ENCODE measurements around the gene ZNF333.

ZNF333 gene

GRCh38 chr19:14677464-14677863 is 12.4 kb upstream of the ZNF333 start:
- Mint-ChIP-seq H3K4me3 (no peak overlapping the region), H3K9me3 (peaks cover 4% of the 10 kb centered on the region), H3K36me3 (no peaks in the 10 kb centered on the region), H3K4me1 (peaks cover 14% of the 10 kb centered on the region), H3K27ac (no peak overlapping the region), H3K27me3 (no peaks in the 10 kb centered on the region)
- ATAC-seq: no peak

DNA sequence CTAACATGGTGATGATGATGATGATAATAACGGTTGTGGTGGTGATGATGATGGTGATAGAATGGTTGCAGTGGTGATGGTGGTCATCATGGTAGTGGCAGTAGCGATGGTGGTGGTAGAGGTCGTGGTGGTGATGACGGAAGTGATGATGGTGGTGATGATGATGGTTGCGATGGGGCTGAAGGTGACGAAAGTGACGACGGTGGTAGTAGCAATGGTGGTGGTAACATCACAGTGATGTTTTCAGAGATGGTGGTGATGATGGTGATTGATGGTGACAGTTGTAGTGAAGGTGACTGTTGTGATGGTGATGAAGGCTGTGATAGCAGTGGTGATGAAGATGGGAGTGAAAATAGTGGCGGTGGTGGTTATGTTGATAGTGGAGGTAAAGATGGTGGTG is 11.6 kb upstream of the ZNF333 start:
- H3K36me3 Mint-ChIP-seq: no peaks in the 10 kb centered on the region
- peaks cover 4% of the 10 kb centered on the region for H3K9me3 Mint-ChIP-seq
- H3K27me3 Mint-ChIP-seq: no peaks in the 10 kb centered on the region

DNA sequence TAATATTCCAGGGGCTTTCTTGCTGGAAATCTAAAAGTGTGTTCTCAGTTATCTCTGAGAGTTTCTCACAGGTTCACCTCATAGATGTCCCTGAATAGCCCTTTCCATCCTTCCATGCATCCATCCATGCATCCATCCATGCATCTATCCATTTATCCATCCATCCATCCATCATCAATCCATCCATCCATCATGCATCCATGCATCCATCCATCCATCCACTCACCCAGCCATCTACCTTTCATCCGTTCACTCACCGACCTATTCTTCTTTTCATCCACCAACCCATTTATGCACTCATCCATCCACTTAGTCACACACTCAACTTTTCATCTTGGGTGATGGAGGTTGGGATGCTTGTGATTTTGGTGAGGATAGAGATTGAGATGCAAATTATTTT is 7.8 kb upstream of the ZNF333 start:
- Mint-ChIP-seq H3K27me3 (no peaks in the 10 kb centered on the region), H3K36me3 (no peaks in the 10 kb centered on the region), H3K4me1 (peaks cover 15% of the 10 kb centered on the region), H3K4me3 (no peak overlapping the region), H3K27ac (no peak overlapping the region), H3K9me3 (peaks cover 4% of the 10 kb centered on the region)
- ATAC-seq: no peak

More for the DNA sequence above, 11.6 kb upstream of the ZNF333 start:
- ATAC-seq: no peak
- peaks cover 15% of the 10 kb centered on the region for H3K4me1 Mint-ChIP-seq
- no peak overlapping the region for H3K27ac Mint-ChIP-seq
- H3K4me3 Mint-ChIP-seq: no peak overlapping the region

GRCh38 chr19:14683439-14683838 is 6.4 kb upstream of the ZNF333 start:
- H3K4me1 Mint-ChIP-seq: peaks cover 15% of the 10 kb centered on the region
- H3K27ac Mint-ChIP-seq: no peak overlapping the region
- no peak overlapping the region for H3K4me3 Mint-ChIP-seq
- H3K27me3 Mint-ChIP-seq: no peaks in the 10 kb centered on the region
- H3K9me3 Mint-ChIP-seq: peaks cover 4% of the 10 kb centered on the region
- H3K36me3 Mint-ChIP-seq: no peaks in the 10 kb centered on the region
- ATAC-seq: no peak

DNA sequence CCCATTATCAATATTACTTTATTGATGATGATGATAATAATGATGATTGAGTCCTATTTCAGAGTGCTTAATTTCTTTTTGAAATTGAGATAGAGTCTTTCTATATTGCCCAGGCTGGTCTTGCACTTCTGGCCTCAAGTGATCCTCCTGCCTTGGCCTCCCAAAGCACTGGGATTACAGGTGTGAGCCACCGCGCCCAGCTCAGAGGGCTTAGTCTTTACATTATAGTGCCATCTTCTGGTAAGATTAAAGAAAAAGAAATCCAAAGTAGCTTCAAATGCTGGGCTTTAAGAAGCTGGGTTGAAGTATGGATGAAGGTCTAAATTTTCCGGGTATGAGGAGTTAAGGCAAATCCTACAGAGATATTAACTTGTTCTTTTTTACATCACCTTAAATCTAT is 3.4 kb upstream of the ZNF333 start:
- Mint-ChIP-seq H3K4me1 (peaks cover 32% of the 10 kb centered on the region), H3K27me3 (no peaks in the 10 kb centered on the region), H3K4me3 (no peak overlapping the region), H3K9me3 (peaks cover 4% of the 10 kb centered on the region), H3K27ac (no peak overlapping the region), H3K36me3 (no peaks in the 10 kb centered on the region)
- no peak for ATAC-seq

- Mint-ChIP-seq H3K4me1 (peaks cover 7% of the 10 kb centered on the region), H3K36me3 (peaks cover 44% of the 10 kb centered on the region), H3K9me3 (no peaks in the 10 kb centered on the region)
Observed at GRCh38 chr19:14694641-14695266, 4.9 kb downstream of the ZNF333 start.

GRCh38 chr19:14695471-14695870 is 5.6 kb downstream of the ZNF333 start:
- no peak overlapping the region for H3K27ac Mint-ChIP-seq
- H3K27me3 Mint-ChIP-seq: no peaks in the 10 kb centered on the region
- H3K4me3 Mint-ChIP-seq: no peak overlapping the region
- no peaks in the 10 kb centered on the region for H3K9me3 Mint-ChIP-seq
- H3K36me3 Mint-ChIP-seq: peaks cover 51% of the 10 kb centered on the region
- H3K4me1 Mint-ChIP-seq: peaks cover 5% of the 10 kb centered on the region
- ATAC-seq: no peak

More at GRCh38 chr19:14694641-14695266, 4.9 kb downstream of the ZNF333 start:
- Mint-ChIP-seq H3K4me3 (no peak overlapping the region), H3K27me3 (no peaks in the 10 kb centered on the region), H3K27ac (no peak overlapping the region)
- ATAC-seq: no peak

- H3K27ac Mint-ChIP-seq: no peak overlapping the region
- ATAC-seq: no peak
- H3K9me3 Mint-ChIP-seq: no peaks in the 10 kb centered on the region
- no peak overlapping the region for H3K4me3 Mint-ChIP-seq
- no peaks in the 10 kb centered on the region for H3K4me1 Mint-ChIP-seq
- H3K27me3 Mint-ChIP-seq: no peaks in the 10 kb centered on the region
- H3K36me3 Mint-ChIP-seq: peaks cover 88% of the 10 kb centered on the region
Observed at GRCh38 chr19:14699641-14700040, 9.8 kb downstream of the ZNF333 start.

DNA sequence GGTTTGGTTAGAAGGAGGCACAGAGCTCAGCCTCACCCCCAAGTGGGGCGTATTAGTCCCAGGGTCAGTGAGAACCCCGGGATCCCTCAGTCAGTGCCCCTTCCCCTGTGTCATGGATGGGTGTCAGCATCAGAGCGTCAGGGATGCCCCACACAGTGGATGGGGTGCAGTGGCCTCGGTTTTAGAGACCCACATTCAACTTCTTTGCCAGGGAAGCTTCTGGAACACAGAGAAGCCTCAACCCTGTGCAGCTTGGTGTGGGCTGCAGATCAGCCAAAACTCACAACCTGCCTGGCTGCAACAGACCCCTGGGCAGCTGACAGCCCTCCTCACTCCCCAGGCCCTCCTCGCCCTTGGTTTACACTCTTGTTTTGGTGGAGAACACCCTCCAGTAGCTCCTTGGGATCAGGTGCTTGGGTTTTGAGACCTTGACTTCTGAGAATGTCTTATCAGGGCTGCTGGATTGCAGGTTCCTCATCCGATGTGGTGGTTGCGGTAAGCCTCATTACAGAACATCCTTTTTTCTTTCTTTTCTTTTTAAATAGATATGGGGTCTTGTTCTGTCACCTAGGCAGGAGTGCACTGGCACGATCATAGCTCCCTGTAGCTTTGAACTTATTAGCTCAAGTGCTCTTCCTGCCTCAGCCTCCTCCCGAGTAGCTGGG is 11.0 kb downstream of the ZNF333 start:
- Mint-ChIP-seq H3K27me3 (no peaks in the 10 kb centered on the region), H3K4me3 (no peak overlapping the region), H3K36me3 (peaks cover 87% of the 10 kb centered on the region), H3K9me3 (no peaks in the 10 kb centered on the region), H3K27ac (no peak overlapping the region), H3K4me1 (no peaks in the 10 kb centered on the region)
- no peak for ATAC-seq

GRCh38 chr19:14703833-14704232 is 14.0 kb downstream of the ZNF333 start:
- Mint-ChIP-seq H3K9me3 (no peaks in the 10 kb centered on the region), H3K27ac (no peak overlapping the region), H3K36me3 (peaks cover 87% of the 10 kb centered on the region), H3K27me3 (no peaks in the 10 kb centered on the region), H3K4me1 (no peaks in the 10 kb centered on the region), H3K4me3 (no peak overlapping the region)
- ATAC-seq: no peak

DNA sequence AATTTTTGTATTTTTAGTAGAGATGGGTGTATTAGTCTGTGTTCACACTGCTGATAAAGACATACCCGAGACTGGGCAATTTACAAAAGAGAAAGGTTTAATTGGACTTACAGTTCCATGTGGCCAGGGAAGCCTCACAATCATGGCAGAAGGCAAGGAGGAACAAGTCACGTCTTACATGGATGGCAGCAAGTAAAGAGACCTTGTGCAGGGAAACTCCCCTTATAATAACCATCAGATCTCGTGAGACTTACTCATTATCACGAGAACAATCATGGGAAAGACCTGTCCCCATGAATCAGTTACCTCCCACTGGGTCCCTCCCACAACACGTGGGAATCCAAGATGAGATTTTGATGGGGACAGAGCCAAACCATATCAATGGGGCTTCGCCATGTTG is 14.6 kb downstream of the ZNF333 start:
- Mint-ChIP-seq H3K27ac (no peak overlapping the region), H3K4me3 (no peak overlapping the region), H3K9me3 (no peaks in the 10 kb centered on the region), H3K4me1 (no peaks in the 10 kb centered on the region), H3K36me3 (peaks cover 87% of the 10 kb centered on the region), H3K27me3 (no peaks in the 10 kb centered on the region)
- ATAC-seq: no peak

GRCh38 chr19:14715841-14716240 is 26.0 kb downstream of the ZNF333 start:
- no peak for ATAC-seq
- Mint-ChIP-seq H3K9me3 (peaks cover 42% of the 10 kb centered on the region), H3K4me3 (no peak overlapping the region), H3K27ac (no peak overlapping the region), H3K27me3 (no peaks in the 10 kb centered on the region), H3K36me3 (peaks cover 99% of the 10 kb centered on the region), H3K4me1 (no peaks in the 10 kb centered on the region)

- Mint-ChIP-seq H3K27ac (no peak overlapping the region), H3K4me1 (no peaks in the 10 kb centered on the region), H3K4me3 (no peak overlapping the region), H3K9me3 (peaks cover 42% of the 10 kb centered on the region), H3K27me3 (no peaks in the 10 kb centered on the region), H3K36me3 (peaks cover 97% of the 10 kb centered on the region)
- no peak for ATAC-seq
Observed at GRCh38 chr19:14718522-14719116, 28.8 kb downstream of the ZNF333 start.

GRCh38 chr19:14719162-14719561 is 29.3 kb downstream of the ZNF333 start:
- H3K27me3 Mint-ChIP-seq: no peaks in the 10 kb centered on the region
- H3K36me3 Mint-ChIP-seq: peaks cover 97% of the 10 kb centered on the region
- H3K27ac Mint-ChIP-seq: no peak overlapping the region
- H3K4me1 Mint-ChIP-seq: no peaks in the 10 kb centered on the region
- ATAC-seq: no peak
- H3K9me3 Mint-ChIP-seq: peaks cover 39% of the 10 kb centered on the region
- no peak overlapping the region for H3K4me3 Mint-ChIP-seq

DNA sequence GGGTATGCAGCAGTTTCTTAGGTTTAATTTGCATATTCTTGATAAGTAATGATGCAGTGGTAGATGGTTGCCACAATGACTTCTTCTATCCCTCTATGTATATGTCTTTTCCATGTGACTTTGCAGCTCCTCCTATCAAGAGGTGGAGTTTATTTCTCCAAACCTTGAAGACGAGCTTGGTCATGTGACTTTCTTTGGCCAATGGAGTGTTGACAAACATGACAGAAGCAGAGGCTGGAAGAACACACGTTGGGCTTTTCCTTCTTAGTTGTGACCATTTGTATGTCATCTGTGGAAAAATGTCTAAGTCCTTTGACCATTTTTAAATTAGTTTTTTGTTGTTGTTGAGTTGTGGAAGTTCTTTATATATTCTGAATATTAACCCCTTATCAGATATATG is 32.3 kb downstream of the ZNF333 start:
- peaks cover 84% of the 10 kb centered on the region for H3K36me3 Mint-ChIP-seq
- ATAC-seq: no peak
- H3K27me3 Mint-ChIP-seq: no peaks in the 10 kb centered on the region
- no peaks in the 10 kb centered on the region for H3K4me1 Mint-ChIP-seq
- no peak overlapping the region for H3K27ac Mint-ChIP-seq
- no peak overlapping the region for H3K4me3 Mint-ChIP-seq
- H3K9me3 Mint-ChIP-seq: peaks cover 37% of the 10 kb centered on the region

DNA sequence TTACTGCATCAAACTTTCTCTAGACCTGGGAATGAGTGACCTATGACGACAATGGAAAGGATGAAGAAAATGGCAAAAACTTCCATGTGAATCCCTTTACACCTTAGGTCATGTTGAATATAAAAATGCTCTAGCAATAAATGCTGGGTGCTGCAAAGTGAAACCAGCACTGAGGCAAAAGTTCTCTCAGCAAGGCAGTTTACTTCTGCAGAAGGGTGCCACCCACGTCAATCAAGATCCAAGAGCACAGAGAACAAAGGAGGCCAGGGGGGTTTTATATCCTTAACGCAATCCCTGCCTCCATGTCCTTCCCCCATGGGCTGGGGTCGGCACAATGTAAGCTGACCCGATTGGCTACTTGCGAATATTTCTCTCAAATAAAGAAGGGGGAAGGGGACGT is 38.7 kb downstream of the ZNF333 start:
- H3K4me1 Mint-ChIP-seq: no peaks in the 10 kb centered on the region
- H3K4me3 Mint-ChIP-seq: no peak overlapping the region
- H3K9me3 Mint-ChIP-seq: peaks cover 26% of the 10 kb centered on the region
- peaks cover 9% of the 10 kb centered on the region for H3K27me3 Mint-ChIP-seq
- no peak overlapping the region for H3K27ac Mint-ChIP-seq
- peaks cover 22% of the 10 kb centered on the region for H3K36me3 Mint-ChIP-seq
- no peak for ATAC-seq
